ENCODE measurements around the gene TMPRSS5. TPM values are rescaled to one million over a fixed set of nuclear protein-coding genes. Genes with fewer than 3 reads are reported as not detected.
"Not testable (repeated sequence)": the region's sequence is repeated elsewhere in the genome, so short reads cannot be mapped to it uniquely, and the experiment has no call there.

Gene TMPRSS5
- polyA plus RNA-seq, 3 donors: 0.37 to 2.0 (median 1.7) TPM

GRCh38 chr11:113675003-113675561 lies 31.0 kb downstream of the TMPRSS5 start:
- WGBS, 3 donors: 52 to 74% (median 70%) methylated on average over 5 of the region's 5 CpGs
- no peak overlapping the region for H3K27ac ChIP-seq (ENCODE audit: low read depth, low read length)

DNA sequence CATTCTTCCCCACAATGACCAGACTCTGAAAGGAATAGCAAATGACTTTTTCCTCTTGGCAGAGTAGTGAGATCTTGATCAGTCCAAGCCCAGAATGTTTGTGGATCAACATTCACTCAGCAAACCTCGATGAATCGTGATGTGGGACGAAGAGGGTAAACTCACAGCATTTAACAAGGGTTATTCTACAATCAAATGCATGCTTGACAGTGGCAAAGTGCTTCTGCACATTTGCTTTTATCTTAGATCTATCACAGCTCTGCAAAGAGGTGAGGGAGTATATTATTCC lies 31.8 kb downstream of the TMPRSS5 start:
- 52 to 74% (median 73%) methylated on average over 3 of the region's 3 CpGs for WGBS, 3 donors
- no peak overlapping the region for H3K27ac ChIP-seq (ENCODE audit: low read depth, low read length)

GRCh38 chr11:113673550-113674396 lies 32.3 kb downstream of the TMPRSS5 start:
- no peak overlapping the region for H3K27ac ChIP-seq (ENCODE audit: low read depth, low read length)
- 63 to 72% (median 69%) methylated on average over 4 of the region's 4 CpGs for WGBS, 3 donors

- 88 to 92% (median 92%) methylated on average over 3 of the region's 3 CpGs for WGBS, 3 donors
These were observed 34.2 kb downstream of the TMPRSS5 start for GRCh38 chr11:113671914-113672313.

DNA sequence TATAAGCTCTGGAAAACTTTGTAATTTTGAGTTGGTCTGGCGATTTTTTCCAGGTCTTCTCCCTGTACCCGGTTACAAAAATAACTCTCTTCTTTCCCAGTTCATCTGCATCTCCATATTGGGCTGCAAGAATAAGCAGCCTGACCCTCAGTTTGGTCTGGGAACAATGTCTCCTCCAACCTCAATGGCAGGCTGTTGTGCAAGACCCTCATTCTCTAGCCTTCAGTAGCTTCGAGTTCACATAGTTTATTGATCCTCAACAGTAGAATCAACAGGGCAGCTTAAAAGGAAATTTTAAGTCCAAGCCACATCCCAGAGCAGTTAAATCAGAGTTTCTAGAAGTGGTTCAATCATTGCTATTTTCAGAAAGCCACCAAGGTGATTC lies 35.3 kb downstream of the TMPRSS5 start:
- 64 to 83% (median 81%) methylated on average over 3 of the region's 3 CpGs for WGBS, 3 donors
- no peak overlapping the region for H3K27ac ChIP-seq (ENCODE audit: low read depth, low read length)

More at GRCh38 chr11:113671914-113672313, 34.2 kb downstream of the TMPRSS5 start:
- H3K27ac ChIP-seq (ENCODE audit: low read depth, low read length): not testable (repeated sequence)

DNA sequence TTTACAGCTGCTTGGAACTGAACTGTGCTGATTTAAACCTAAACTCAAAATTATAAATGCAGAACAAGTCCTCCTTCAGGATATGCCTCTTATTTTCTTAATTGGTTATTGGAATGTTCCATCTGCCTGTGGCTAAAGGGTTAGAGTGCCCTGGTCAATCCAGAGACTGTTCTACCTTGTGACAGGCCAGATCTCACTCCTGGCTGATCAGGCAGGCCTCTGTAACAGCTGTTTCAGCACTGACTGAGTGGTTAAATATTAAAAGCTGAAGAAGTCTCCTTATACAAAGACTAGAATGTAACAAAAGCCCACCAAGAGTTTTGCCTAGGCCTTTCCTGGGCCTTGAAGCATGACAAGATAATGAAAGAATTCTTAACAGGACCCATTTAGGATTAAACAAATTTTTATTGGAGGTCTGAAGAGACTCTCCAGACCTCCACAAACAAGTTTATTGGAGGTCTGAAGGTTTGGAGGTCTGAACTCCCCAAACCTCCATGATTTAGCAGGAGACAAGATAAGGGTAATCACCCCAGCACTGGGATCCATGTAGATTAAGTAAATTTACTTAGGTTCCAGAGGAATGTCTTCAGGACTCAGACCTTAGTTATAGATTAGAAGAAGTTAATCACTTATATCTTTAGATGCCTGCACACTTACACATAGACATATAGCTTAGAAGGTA lies 35.8 kb downstream of the TMPRSS5 start:
- no peak overlapping the region for H3K27ac ChIP-seq (ENCODE audit: low read depth, low read length)

DNA sequence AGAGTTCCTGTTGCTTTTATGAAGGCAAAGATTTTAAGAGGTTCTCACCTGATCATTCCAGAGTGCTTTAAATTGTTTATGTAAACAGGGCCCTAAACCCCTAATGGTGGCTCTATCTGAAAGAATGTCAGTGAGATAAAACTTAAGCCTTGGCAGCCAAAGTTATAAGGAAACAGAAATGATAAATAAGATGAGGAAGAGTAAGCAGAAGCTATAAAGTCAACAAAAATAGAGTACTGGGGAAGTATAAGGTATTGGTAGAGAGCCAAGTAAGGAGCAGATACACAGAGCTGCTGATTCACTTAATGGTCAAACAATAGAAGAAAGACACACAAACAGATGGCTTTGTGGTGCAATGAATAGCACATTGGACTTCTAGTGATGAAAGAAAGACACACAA lies 37.9 kb downstream of the TMPRSS5 start:
- H3K27ac ChIP-seq (ENCODE audit: low read depth, low read length): no peak overlapping the region

- H3K27ac ChIP-seq (ENCODE audit: low read depth, low read length): no peak overlapping the region
- WGBS, 3 donors: 38 to 90% (median 85%) methylated on average over 1 of the region's 1 CpG
These were observed 38.3 kb downstream of the TMPRSS5 start for GRCh38 chr11:113667801-113668200.

DNA sequence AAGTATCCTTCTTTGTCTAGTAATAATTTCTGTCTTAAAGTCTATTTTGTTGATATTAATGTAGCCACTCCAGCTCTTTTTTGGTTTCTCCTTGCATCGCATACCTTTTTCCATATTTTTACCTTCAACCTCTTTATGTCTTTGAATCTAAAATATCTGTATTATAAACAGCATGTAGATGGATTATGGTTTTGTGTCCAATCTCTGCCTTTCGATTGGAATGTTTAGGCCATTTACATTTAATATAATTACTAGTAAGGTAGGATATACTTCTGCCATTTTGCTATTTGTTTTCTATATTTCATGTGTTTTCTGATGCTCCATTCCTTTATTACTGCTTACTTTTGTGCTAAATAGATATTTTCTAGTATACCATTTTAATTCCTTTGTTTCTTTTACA lies 39.5 kb downstream of the TMPRSS5 start:
- 95 to 96% (median 96%) methylated on average over 2 of the region's 2 CpGs for WGBS, 3 donors
- H3K27ac ChIP-seq (ENCODE audit: low read depth, low read length): no peak overlapping the region

DNA sequence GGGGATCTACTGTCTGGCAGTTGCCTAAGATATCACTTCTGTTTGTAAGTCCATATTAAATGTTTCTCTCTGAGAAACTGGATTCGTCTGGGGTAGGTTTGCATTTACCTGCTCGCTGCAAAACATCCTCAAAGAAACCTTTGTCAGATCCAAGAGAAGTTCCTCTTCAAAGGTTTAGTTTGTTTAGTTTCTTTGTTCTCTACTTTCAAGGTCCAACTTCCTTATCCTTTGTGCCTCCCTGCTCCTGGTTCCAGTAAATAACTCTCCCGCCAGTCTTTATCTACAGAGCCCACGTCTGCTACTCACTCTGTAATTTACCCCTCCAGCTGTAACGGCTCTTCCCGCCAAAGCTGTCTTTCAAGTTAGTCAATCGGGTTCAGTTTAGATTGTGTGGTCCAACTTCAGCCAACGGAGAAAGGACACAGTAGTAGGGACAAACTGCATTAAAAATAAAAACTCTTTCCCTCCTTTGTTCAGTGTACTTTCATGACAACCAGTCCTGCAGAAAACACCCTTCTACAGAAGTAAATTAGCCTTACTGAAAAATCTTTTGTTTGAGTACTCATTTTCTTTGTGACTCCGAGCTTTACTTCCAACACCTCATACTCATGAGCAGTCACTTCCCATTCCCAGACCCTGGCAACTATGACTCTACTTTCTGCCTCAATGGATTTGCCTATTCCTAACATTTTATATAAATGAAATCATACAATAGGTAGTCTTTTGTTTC lies 41.0 kb downstream of the TMPRSS5 start:
- 23 to 51% (median 37%) methylated on average over 9 of the region's 9 CpGs for whole genome bisulfite sequencing, 3 donors

DNA sequence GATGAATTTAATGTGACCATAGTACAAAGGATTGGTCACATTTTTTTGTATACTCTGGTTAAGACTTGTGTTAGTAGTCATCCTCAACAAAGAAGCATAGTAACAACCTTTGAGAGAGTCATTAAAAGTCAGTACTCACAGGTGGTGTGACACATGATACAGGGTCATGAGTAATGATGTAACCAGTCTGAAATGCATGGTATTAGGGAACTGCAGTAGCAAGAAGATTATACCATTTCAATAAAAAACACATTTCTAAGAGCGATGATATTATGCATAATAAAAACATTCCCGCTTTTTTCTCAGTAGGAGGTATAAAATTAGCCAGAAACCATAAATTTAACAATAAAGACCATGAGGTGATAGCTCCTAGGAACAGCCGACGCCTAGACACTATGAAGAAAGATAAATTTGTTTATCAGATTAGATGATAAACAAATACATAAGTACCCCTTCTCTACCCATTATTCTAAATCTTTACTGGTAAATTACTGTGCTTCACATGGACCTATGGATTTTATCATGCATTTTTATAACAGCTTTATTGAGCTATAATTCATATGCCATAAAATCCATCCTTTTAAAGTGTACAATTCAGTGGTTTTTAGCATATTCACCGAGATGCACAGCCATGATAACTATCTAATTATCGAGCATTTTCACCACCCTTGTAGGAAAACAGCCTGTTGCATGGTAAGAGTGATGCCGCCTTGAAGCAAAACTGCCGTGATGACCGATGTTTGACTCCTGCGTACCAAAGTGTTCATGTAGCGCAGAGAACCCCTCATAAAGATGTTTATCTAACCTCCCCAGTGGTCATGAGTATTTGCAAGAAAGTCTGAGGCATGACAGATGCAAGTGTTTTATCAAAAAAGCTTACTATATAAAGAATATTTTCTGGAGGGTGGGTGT lies 41.8 kb downstream of the TMPRSS5 start:
- WGBS, 3 donors: 45 to 79% (median 52%) methylated on average over 11 of the region's 11 CpGs
- no peak overlapping the region for H3K27ac ChIP-seq (ENCODE audit: low read depth, low read length)

More for the DNA sequence above, 41.0 kb downstream of the TMPRSS5 start:
- no peak overlapping the region for H3K27ac ChIP-seq (ENCODE audit: low read depth, low read length)

DNA sequence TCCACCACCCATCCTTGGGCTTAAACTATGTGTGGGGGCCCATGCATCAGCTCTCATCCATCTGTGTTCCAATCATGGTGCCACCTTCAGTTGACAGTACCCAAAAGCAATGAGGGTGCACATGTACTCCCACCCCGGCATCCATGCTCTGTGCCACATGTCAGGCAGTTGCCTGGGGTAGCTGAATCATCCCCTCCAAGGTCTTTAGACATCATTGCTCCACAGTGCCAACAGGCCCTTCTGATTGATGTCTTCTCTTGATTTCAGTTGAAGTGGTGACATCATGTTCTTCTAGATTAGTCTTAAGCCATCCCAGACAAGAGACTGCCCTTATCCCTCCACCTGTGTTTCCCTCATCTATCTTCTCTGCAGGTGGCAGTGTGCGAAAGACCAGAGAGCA lies 42.5 kb downstream of the TMPRSS5 start:
- 89 to 96% (median 93%) methylated on average over 2 of the region's 2 CpGs for WGBS, 3 donors
- H3K27ac ChIP-seq (ENCODE audit: low read depth, low read length): no peak overlapping the region

DNA sequence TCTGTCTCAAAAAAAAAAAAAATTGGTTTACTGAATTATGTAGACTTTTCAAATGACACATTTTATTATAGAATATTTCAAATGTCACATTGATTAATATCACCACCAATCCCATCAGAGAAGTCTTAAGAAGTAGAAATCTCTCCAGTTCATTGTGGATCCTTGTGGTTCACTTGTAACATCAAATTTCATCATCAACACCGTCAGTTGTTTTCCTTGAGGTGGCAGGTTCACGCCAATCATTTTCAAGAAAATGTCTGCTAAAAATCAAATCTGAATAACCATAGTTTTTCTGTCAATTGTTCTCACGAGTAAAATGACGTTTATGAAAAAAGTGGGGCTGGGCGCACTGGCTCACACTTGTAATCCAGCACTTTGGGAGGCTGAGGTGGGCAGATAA lies 50.3 kb downstream of the TMPRSS5 start:
- WGBS, 3 donors: 82 to 96% (median 93%) methylated on average over 5 of the region's 5 CpGs

GRCh38 chr11:113651023-113651422 lies 55.1 kb downstream of the TMPRSS5 start:
- H3K27ac ChIP-seq (ENCODE audit: low read depth, low read length): no peak overlapping the region
- WGBS, 3 donors: 68 to 83% (median 73%) methylated on average over 5 of the region's 5 CpGs

More for the DNA sequence above, 50.3 kb downstream of the TMPRSS5 start:
- H3K27ac ChIP-seq (ENCODE audit: low read depth, low read length): no peak overlapping the region

- 88 to 94% (median 90%) methylated on average over 16 to 20 of the region's 20 CpGs for WGBS, 3 donors
- H3K27ac ChIP-seq (ENCODE audit: low read depth, low read length): no peak overlapping the region
These were observed 56.8 kb downstream of the TMPRSS5 start for GRCh38 chr11:113649311-113649710.

DNA sequence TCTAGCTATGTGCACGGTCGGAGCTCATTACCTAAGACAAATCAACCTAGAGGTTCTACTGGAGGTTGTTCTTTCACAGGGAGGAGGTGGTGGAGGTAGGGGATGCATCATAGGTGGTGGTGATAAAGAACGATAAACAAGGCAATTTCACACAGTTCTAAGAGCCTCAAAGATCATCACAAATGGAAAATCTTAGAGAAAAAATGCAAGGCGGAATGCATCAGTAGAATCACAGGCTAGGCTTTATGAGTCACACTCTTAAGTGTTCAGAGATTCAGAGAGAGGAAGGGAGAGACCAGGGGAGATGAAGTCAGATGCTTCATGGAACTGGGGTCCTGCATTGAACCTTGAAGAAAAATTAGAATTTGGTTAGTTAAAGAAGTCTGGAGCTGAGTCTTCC lies 58.3 kb downstream of the TMPRSS5 start:
- 88 to 92% (median 91%) methylated on average over 4 of the region's 4 CpGs for WGBS, 3 donors
- H3K27ac ChIP-seq (ENCODE audit: low read depth, low read length): no peak overlapping the region

DNA sequence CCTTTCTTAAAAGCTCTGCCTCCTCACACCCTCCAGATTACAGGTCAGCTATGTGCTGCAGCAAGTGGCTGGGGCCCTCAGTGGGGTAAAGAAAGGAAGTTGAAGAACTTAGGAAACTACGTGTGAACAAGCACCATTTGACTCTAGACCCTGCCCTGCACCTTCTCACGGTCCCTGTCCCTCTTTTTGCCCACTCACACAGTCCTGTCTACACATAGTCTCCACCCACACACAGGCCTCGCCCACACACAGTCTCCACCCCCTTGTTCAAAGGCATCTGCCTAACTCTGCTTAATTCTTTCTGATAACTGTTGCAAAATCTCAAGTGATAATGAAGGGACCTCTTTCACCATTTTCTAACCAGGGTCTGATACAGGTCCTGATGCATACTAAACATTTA lies 59.0 kb downstream of the TMPRSS5 start:
- 44 to 54% (median 49%) methylated on average over 3 of the region's 3 CpGs for WGBS, 3 donors
- H3K27ac ChIP-seq (ENCODE audit: low read depth, low read length): no peak overlapping the region

All from adipose tissue (tissue), 3 donors.